A673 (cell line): ENCODE results near the gene AR. TPM values are rescaled to one million over a fixed set of nuclear protein-coding genes. Genes with fewer than 3 reads are reported as not detected.

Experiments used
- BruUV-seq: library from RNA; stranded (reverse); fragments of 400-500 nt; replicated peaks from 2 replicates; lab custom pipeline; 2021; lab: Mats Ljungman, UMichigan
- CTCF ChIA-PET: fragments of 300-600 bp; sonication (Branson Sonifier 250); formaldehyde crosslinking; loops from one replicate; lab custom pipeline; 2022; ENCODE audit warnings: antibody characterized with exemption; lab: Charles Lee
- POLR2A ChIA-PET: fragments of 300-600 bp; sonication (Branson Sonifier 250); formaldehyde crosslinking; loops from one replicate; lab custom pipeline; 2022; ENCODE audit warnings: antibody characterized with exemption; ENCODE audit not compliant: low non-redundant PET; lab: Charles Lee
- DNase-seq: peaks from one replicate; pipeline ENCODE4 v3.0.0-alpha.2; 2015; ENCODE audit warnings: low spot score
- H3K27ac ChIP-seq: fragments of 200-600 bp; sonication (generic); 2 replicates; pipeline ENCODE4 v1.5.1; 2016; ENCODE audit warnings: mixed run types, low read depth, mild to moderate bottlenecking, mixed read lengths, antibody characterized with exemption, low read length; ENCODE audit not compliant: poor library complexity, severe bottlenecking
- H3K27me3 ChIP-seq: fragments of 200-600 bp; sonication (generic); replicated peaks from 2 replicates; pipeline ENCODE4 v1.6.1; 2017; ENCODE audit warnings: mixed run types, low read depth, mild to moderate bottlenecking, mixed read lengths, antibody characterized with exemption, low read length; ENCODE audit not compliant: insufficient read depth, poor library complexity
- H3K36me3 ChIP-seq: fragments of 200-600 bp; sonication (generic); 2 replicates; pipeline ENCODE4 v1.6.1; 2016; ENCODE audit warnings: mixed run types, mild to moderate bottlenecking, mixed read lengths, antibody characterized with exemption, low read length; ENCODE audit not compliant: insufficient read depth, poor library complexity, severe bottlenecking
- H3K4me1 ChIP-seq: fragments of 200-600 bp; sonication (generic); 2 replicates; pipeline ENCODE4 v1.6.1; 2017; ENCODE audit warnings: mixed run types, mild to moderate bottlenecking, mixed read lengths, antibody characterized with exemption, low read length; ENCODE audit not compliant: insufficient read depth, poor library complexity, severe bottlenecking
- H3K4me3 ChIP-seq: fragments of 200-600 bp; sonication (generic); 2 replicates; pipeline ENCODE4 v1.5.1; 2016; ENCODE audit warnings: low read depth, mixed run types, mild to moderate bottlenecking, mixed read lengths, low read length; ENCODE audit not compliant: poor library complexity, severe bottlenecking
- H3K9me3 ChIP-seq: fragments of 200-600 bp; sonication (generic); 2 replicates; pipeline ENCODE4 v1.6.1; 2016; ENCODE audit warnings: mixed run types, low read depth, mild to moderate bottlenecking, mixed read lengths, antibody characterized with exemption, low read length; ENCODE audit not compliant: poor library complexity, severe bottlenecking
- EZH2 ChIP-seq: fragments of 200-600 bp; sonication (generic); IDR thresholded peaks from 2 replicates; pipeline ENCODE4 v1.6.1; 2017; ENCODE audit warnings: borderline replicate concordance, low read depth, mild to moderate bottlenecking, mixed read lengths, antibody characterized with exemption, low read length; ENCODE audit not compliant: poor library complexity, severe bottlenecking
- intact Hi-C: fragments of 100-400 bp; cut with micrococcal nuclease; formaldehyde crosslinking; loops from one replicate; pipeline ENCODE4 v1.10.0; 2022; ENCODE audit not compliant: unreplicated experiment
- total RNA-seq: library from RNA; stranded (reverse); gene quantifications from 2 replicates; pipeline ENCODE4 v1.2.3, GENCODE V29; 2021
- TF ChIP-seq, protein P1 (sequence below): fragments of 300-800, 200-600 bp; sonication (generic); conservative IDR thresholded peaks from 2 replicates; pipeline ENCODE4 v1.5.1; 2017; ENCODE audit warnings: low read depth, mild to moderate bottlenecking, antibody characterized with exemption, low read length, moderate library complexity, mixed read lengths

Gene AR
- total RNA-seq, 1 experiment from 2014 or later = 0.11 TPM

DNA sequence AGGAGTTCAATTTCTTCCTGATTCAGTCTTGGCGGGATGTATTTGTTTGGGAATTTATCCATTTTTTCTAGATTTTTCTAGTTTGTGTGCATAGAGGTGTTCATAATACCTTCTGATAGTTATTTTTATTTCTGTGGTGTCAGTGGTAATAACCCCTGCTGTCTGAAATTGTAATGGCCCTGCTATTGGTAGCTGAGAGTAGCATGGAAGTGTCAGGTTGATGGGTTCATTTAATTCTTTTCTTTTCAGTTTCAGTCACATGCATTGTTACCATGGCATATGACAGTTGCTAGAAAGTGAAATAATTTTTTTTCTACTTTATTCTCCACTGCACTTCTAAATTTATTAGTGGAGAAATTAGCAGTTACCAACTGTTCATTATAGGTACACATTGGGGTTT is 20.7 kb downstream of the AR start:
- intact Hi-C loops = no loop called here
- no peak for DNase-seq
- Histone ChIP-seq H3K27me3 (no peaks in the 10 kb centered on the region), H3K4me1 (no peaks in the 10 kb centered on the region), H3K27ac (no peak overlapping the region), H3K9me3 (no peaks in the 10 kb centered on the region), H3K4me3 (no peak overlapping the region), H3K36me3 (no peaks in the 10 kb centered on the region)
- BruUV-seq = no TSS peak
- TF ChIP-seq EZH2 = no peak
- CTCF ChIA-PET = no interaction called here
- POLR2A ChIA-PET = no interaction called here

DNA sequence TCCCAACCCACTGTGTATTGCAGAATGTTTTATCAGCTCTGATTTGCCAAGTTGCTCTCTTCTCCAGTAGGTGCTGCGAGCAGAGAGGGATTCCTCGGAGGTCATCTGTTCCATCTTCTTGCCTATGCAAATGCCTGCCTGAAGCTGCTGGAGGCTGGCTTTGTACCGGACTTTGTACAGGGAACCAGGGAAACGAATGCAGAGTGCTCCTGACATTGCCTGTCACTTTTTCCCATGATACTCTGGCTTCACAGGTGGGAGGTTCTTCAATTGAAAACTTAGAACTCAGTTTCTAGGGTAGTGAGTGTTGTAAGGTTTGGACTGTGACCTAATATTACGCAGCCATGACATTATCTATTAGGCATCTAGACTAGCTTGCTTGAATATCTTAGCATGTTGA is 24.9 kb downstream of the AR start:
- intact Hi-C loops = no loop called here
- POLR2A ChIA-PET = no interaction called here
- Histone ChIP-seq H3K4me1 (no peaks in the 10 kb centered on the region), H3K27ac (no peak overlapping the region), H3K36me3 (no peaks in the 10 kb centered on the region), H3K9me3 (no peaks in the 10 kb centered on the region), H3K4me3 (no peak overlapping the region), H3K27me3 (no peaks in the 10 kb centered on the region)
- no peak for DNase-seq
- CTCF ChIA-PET = no interaction called here
- no TSS peak for BruUV-seq
- TF ChIP-seq, protein P1, sequence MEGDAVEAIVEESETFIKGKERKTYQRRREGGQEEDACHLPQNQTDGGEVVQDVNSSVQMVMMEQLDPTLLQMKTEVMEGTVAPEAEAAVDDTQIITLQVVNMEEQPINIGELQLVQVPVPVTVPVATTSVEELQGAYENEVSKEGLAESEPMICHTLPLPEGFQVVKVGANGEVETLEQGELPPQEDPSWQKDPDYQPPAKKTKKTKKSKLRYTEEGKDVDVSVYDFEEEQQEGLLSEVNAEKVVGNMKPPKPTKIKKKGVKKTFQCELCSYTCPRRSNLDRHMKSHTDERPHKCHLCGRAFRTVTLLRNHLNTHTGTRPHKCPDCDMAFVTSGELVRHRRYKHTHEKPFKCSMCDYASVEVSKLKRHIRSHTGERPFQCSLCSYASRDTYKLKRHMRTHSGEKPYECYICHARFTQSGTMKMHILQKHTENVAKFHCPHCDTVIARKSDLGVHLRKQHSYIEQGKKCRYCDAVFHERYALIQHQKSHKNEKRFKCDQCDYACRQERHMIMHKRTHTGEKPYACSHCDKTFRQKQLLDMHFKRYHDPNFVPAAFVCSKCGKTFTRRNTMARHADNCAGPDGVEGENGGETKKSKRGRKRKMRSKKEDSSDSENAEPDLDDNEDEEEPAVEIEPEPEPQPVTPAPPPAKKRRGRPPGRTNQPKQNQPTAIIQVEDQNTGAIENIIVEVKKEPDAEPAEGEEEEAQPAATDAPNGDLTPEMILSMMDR = no peak
- TF ChIP-seq EZH2 = no peak

DNA sequence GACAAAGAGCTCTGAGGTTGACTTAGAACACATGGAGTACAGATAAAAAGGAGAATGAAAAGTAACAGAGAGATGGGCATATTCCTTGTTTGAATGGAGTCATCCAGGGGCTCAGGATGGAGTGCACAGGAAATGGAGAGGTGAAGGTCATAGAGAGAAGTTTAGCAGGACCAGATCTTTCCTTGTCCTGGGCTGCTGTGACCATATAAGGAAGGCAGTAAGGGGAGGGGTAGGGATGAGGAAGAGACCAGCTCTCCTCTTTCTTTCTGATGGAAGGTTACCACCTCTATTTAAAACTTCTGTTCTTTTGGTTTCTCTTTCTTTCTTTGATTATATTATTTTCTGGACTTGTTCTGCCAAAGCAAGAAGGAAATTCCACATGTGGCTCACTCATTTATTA is 27.0 kb downstream of the AR start:
- no peaks in the 10 kb centered on the region for H3K4me1 ChIP-seq
- POLR2A ChIA-PET = no interaction called here
- H3K9me3 ChIP-seq = no peaks in the 10 kb centered on the region
- intact Hi-C loops = no loop called here
- no peaks in the 10 kb centered on the region for H3K27me3 ChIP-seq
- no peak overlapping the region for H3K4me3 ChIP-seq
- no peaks in the 10 kb centered on the region for H3K36me3 ChIP-seq
- CTCF ChIA-PET = no interaction called here
- BruUV-seq = no TSS peak
- H3K27ac ChIP-seq = no peak overlapping the region
- TF ChIP-seq, protein P1 = no peak
- TF ChIP-seq EZH2 = no peak
- DNase-seq = no peak

DNA sequence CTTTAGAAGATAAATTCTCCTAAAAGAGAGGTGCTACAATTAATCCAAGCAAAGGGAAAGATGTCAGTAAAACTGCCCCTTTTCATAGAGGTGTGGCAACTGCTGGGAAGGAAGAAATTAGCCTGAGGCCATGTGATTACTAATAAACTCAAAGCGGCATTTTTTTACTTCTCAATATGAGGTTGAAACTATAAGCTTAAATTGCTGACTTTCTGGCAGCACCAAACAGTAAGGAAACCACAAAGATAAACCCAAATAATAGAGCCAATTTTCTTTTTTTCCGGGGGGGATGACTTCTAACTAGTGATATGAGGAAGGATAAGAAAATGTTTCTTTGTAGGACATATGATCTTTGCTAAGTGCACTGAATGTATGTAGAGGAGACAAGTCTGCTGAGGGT is 30.9 kb downstream of the AR start:
- Histone ChIP-seq H3K4me3 (no peak overlapping the region), H3K4me1 (no peaks in the 10 kb centered on the region), H3K27me3 (no peaks in the 10 kb centered on the region), H3K36me3 (no peaks in the 10 kb centered on the region), H3K27ac (no peak overlapping the region), H3K9me3 (no peaks in the 10 kb centered on the region)
- DNase-seq = no peak
- POLR2A ChIA-PET = no interaction called here
- BruUV-seq = no TSS peak
- CTCF ChIA-PET = no interaction called here
- intact Hi-C loops = no loop called here
- TF ChIP-seq EZH2 = no peak
- TF ChIP-seq, protein P1 = no peak
